ENCODE results near the gene KRTAP4-11.

DNA sequence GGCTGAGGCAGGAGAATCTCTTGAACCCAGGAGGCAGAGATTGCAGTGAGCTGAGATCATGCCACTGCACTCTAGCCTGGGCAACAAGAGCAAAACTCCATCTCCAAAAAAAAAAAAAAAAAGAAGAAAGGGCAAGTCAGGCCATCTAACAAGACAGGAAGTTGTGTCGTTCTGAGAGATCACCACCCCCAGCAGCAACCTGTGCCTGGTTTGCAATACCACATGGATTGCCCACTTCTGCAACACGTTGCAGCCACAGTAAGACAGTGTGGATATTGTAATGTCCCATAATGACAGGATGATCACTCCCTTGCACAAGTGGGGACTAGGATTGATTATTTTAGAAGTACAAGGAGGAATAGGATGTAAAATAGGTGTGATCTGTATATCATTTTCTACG is 49.1 kb downstream of the KRTAP4-11 start:
- TF ChIP-seq, protein P1, sequence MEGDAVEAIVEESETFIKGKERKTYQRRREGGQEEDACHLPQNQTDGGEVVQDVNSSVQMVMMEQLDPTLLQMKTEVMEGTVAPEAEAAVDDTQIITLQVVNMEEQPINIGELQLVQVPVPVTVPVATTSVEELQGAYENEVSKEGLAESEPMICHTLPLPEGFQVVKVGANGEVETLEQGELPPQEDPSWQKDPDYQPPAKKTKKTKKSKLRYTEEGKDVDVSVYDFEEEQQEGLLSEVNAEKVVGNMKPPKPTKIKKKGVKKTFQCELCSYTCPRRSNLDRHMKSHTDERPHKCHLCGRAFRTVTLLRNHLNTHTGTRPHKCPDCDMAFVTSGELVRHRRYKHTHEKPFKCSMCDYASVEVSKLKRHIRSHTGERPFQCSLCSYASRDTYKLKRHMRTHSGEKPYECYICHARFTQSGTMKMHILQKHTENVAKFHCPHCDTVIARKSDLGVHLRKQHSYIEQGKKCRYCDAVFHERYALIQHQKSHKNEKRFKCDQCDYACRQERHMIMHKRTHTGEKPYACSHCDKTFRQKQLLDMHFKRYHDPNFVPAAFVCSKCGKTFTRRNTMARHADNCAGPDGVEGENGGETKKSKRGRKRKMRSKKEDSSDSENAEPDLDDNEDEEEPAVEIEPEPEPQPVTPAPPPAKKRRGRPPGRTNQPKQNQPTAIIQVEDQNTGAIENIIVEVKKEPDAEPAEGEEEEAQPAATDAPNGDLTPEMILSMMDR (conservative IDR thresholded peaks at IDR 0.05), result no peak
- TF ChIP-seq ZFX (IDR thresholded peaks at IDR 0.05), result no peak
